Adrenal gland (tissue), 5 donors: Measurements from ENCODE around the gene GCN1.

Experiments
- POLR2A ChIP-seq, 2 donors: fragments of 450-650 bp; IDR thresholded peaks; one replicate each; pipeline ENCODE4 v1.6.1; 2017; ENCODE audit warnings: antibody characterized with exemption in 2 of 2, mild to moderate bottlenecking in 2 of 2, moderate library complexity in 1 of 2
- TF ChIP-seq, protein P1 (sequence below), 6 experiments: fragments of 450-650 bp in 4 of 6; fragments of 200-600 bp in 2 of 6; sonication (generic) in 1 of 6; IDR thresholded peaks; 1 replicate in 5 of 6; 2 replicates in 1 of 6; pipeline versions ENCODE4 v1.5.1 to v1.8.0; 2016 to 2021; ENCODE audit warnings: antibody characterized with exemption in 6 of 6, mild to moderate bottlenecking in 2 of 6, moderate library complexity in 1 of 6
- donor health status: DM: no; HTN: no; CAD: no.

DNA sequence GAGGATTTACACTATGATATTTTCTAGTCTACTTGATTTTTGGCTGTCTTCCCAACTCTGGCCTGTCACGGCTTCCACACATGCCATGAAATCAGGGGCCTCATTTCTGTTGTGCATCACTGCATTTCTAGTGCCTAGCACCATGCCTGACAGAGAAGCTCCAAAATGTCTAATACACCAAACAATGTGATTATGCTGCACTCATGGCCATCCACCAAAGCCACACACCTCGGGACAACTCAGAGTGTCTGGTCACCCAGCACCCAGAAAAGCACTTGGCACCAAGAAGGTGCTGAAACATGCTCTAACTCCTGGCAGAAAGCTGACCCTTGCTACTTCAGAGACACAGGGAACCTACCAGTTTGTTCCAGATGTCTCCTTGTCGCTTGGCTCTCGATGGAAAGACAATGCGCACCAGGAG, 11.3 kb downstream of the GCN1 start:
- TF ChIP-seq, protein P1, sequence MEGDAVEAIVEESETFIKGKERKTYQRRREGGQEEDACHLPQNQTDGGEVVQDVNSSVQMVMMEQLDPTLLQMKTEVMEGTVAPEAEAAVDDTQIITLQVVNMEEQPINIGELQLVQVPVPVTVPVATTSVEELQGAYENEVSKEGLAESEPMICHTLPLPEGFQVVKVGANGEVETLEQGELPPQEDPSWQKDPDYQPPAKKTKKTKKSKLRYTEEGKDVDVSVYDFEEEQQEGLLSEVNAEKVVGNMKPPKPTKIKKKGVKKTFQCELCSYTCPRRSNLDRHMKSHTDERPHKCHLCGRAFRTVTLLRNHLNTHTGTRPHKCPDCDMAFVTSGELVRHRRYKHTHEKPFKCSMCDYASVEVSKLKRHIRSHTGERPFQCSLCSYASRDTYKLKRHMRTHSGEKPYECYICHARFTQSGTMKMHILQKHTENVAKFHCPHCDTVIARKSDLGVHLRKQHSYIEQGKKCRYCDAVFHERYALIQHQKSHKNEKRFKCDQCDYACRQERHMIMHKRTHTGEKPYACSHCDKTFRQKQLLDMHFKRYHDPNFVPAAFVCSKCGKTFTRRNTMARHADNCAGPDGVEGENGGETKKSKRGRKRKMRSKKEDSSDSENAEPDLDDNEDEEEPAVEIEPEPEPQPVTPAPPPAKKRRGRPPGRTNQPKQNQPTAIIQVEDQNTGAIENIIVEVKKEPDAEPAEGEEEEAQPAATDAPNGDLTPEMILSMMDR (IDR thresholded peaks at IDR 0.05) = no peak
- no peak for TF ChIP-seq POLR2A (IDR thresholded peaks at IDR 0.05)
